ENCODE measurements around the gene LAMA2.

DNA sequence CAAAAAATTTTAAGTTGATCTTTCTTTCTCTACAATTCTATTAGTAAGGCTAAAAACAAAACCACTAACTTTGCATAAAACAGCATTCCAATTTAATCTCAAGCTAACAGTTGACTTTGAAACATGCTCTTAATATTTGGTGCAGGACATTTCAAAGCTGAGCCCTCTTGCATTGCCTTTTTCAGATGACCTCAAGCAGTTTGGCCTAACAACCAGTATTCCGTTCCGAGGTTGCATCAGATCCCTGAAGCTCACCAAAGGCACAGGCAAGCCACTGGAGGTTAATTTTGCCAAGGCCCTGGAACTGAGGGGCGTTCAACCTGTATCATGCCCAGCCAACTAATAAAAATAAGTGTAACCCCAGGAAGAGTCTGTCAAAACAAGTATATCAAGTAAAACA, 633.1 kb downstream of the LAMA2 start:
- TF ChIP-seq, protein P1, sequence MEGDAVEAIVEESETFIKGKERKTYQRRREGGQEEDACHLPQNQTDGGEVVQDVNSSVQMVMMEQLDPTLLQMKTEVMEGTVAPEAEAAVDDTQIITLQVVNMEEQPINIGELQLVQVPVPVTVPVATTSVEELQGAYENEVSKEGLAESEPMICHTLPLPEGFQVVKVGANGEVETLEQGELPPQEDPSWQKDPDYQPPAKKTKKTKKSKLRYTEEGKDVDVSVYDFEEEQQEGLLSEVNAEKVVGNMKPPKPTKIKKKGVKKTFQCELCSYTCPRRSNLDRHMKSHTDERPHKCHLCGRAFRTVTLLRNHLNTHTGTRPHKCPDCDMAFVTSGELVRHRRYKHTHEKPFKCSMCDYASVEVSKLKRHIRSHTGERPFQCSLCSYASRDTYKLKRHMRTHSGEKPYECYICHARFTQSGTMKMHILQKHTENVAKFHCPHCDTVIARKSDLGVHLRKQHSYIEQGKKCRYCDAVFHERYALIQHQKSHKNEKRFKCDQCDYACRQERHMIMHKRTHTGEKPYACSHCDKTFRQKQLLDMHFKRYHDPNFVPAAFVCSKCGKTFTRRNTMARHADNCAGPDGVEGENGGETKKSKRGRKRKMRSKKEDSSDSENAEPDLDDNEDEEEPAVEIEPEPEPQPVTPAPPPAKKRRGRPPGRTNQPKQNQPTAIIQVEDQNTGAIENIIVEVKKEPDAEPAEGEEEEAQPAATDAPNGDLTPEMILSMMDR (IDR thresholded peaks at IDR 0.05; ENCODE audit: insufficient read depth, low read depth, low read length) = no peak
- no peak for TF ChIP-seq EZH2 (IDR thresholded peaks at IDR 0.05; ENCODE audit: insufficient read depth, low read length)
